ENCODE data around the gene MT1X.

The MT1X gene

DNA sequence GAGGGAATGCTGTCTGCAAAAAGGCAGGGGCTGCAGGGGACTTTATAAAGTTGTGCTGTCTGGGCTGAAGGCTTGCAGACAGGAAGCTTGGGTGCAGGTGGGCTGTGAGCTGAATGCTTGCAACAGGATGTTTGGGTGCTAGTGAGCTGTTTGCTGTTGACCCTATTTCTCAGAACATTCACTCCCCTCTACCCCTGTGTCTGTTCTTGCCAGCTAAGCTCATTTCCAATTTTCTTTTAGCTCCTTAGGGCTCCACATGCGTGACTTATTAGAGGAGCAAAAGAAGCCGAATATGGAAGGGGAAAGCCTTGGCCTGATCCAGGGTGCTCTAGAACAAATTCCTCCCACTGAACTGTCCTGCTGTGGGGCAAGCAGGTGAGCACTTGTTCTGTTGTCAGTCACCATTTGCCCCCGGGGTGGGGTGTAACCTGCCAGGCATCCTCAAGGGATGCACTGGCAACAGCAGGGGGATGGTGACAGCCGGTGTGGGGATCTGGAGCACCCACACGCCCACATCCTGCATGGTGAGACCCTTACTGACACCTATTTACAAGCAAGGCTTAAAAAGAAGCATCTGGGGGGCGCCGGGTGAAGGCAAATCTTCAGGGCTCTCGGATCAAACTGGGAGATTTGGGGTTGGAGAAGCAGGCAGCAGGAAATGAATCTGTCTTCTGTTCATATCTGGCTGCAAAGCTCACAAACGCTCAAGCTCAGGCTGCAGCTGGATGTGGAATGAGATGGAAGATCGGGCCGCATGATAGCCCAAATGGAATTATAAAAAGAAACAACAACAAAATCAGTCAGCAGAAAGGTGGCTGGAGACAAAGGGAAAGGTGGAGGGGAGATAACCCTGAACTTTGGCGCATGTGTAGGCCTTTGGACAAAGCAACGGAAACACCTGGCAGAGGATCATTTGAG is 26.5 kb downstream of the MT1X start:
- H3K27me3 Mint-ChIP-seq (ENCODE audit: low read depth), result peaks cover 20% of the 10 kb centered on the region
- no peaks in the 10 kb centered on the region for H3K36me3 Mint-ChIP-seq (ENCODE audit: low read depth)
- no peaks in the 10 kb centered on the region for H3K4me1 Mint-ChIP-seq
- no peak overlapping the region for H3K4me3 Mint-ChIP-seq
- no peaks in the 10 kb centered on the region for H3K9me3 Mint-ChIP-seq
- H3K27ac Mint-ChIP-seq, result no peak overlapping the region
- no peak for TF ChIP-seq CTCF (IDR thresholded peaks at IDR 0.05; ENCODE audit: unreplicated experiment in 3 of 3)

DNA sequence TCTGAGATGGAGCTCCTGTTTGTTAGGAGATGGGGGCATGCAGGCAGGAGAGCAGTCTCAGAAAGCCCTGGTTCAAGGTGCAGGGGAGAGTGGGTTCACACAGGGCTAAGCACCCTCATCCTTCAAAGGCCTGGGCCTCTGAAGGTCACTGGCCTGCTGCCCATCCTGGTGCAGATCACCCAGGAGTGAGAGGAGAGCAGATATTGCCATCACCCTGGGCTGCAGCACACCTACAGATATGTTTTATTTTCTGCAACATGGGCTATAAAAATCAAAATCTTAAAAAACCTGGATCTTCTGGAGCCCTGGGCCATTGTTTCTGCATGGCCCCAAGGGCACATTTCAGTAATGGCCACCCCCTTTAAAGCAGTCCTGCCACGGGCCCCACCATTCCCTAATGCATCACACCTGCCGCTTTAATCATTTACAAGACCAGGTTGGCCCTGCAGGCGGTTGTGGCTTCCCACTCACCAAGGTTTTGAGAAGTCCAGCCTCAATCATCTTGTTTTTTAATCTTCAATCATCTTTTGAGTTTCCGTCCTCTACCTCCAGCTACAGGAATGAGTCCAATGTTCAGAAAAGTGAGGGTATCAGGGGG is 27.3 kb downstream of the MT1X start:
- no peak for TF ChIP-seq CTCF (IDR thresholded peaks at IDR 0.05; ENCODE audit: unreplicated experiment in 3 of 3)
- no peaks in the 10 kb centered on the region for H3K4me1 Mint-ChIP-seq
- H3K27ac Mint-ChIP-seq, result no peak overlapping the region
- H3K36me3 Mint-ChIP-seq (ENCODE audit: low read depth), result no peaks in the 10 kb centered on the region
- H3K27me3 Mint-ChIP-seq (ENCODE audit: low read depth), result peaks cover 21% of the 10 kb centered on the region
- no peaks in the 10 kb centered on the region for H3K9me3 Mint-ChIP-seq
- H3K4me3 Mint-ChIP-seq, result no peak overlapping the region

GRCh38 chr16:56710181-56710737 is 28.0 kb downstream of the MT1X start:
- Mint-ChIP-seq H3K36me3 (ENCODE audit: low read depth) (no peaks in the 10 kb centered on the region), H3K9me3 (no peaks in the 10 kb centered on the region), H3K4me3 (no peak overlapping the region), H3K4me1 (no peaks in the 10 kb centered on the region), H3K27ac (no peak overlapping the region), H3K27me3 (ENCODE audit: low read depth) (peaks cover 22% of the 10 kb centered on the region)
- TF ChIP-seq CTCF (IDR thresholded peaks at IDR 0.05; ENCODE audit: unreplicated experiment in 3 of 3), result no peak

DNA sequence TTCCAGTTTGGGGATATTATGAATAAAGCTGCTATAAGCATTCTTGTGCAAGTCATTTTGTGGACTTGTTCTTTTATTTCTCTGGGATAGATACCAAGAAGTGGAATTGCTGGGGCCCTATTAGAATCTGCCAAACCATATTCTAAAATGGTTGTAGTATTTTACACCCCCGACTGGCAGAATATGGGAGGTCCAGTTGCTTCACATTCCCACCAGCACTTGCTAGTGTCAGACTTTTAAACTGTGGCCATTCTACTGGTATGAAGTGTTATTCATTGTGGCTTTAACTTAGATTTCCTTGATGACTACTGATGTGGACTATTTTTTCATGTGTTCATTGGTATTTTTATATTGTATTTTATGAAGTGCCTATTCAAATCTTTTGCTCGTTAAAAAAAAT is 29.6 kb downstream of the MT1X start:
- Mint-ChIP-seq H3K27me3 (ENCODE audit: low read depth) (peaks cover 22% of the 10 kb centered on the region), H3K4me3 (no peak overlapping the region)
- TF ChIP-seq CTCF (IDR thresholded peaks at IDR 0.05; ENCODE audit: unreplicated experiment in 3 of 3), result no peak

DNA sequence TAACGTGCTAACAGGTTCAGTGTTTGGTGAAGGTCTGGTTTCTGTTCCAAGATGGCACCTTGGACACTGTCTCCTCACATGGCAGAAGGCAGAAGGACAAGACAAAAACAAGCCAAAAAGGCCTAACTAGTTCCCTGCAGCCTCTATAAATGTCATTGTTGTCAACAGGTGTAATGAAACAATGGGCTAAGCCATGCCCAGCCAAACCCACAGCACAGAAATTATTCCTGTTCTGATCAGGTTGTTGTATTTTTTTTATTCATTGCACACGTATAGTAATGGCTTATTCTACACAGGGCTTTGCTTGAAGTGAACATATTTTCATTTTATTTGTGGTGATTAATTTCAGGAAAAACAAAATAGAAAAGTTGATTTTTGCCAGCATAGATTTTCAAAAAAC is 31.5 kb downstream of the MT1X start:
- Mint-ChIP-seq H3K36me3 (ENCODE audit: low read depth) (no peaks in the 10 kb centered on the region), H3K4me3 (no peak overlapping the region), H3K27me3 (ENCODE audit: low read depth) (peaks cover 16% of the 10 kb centered on the region), H3K4me1 (peaks cover 5% of the 10 kb centered on the region), H3K9me3 (no peaks in the 10 kb centered on the region), H3K27ac (no peak overlapping the region)
- no peak for TF ChIP-seq CTCF (IDR thresholded peaks at IDR 0.05; ENCODE audit: unreplicated experiment in 3 of 3)

More for the DNA sequence above, 29.6 kb downstream of the MT1X start:
- Mint-ChIP-seq H3K36me3 (ENCODE audit: low read depth) (no peaks in the 10 kb centered on the region), H3K27ac (no peak overlapping the region), H3K4me1 (peaks cover 4% of the 10 kb centered on the region), H3K9me3 (no peaks in the 10 kb centered on the region)
